HepG2 (cell line): Measurements from ENCODE around the gene HEXD. TPM values are rescaled to one million over a fixed set of nuclear protein-coding genes. Genes with fewer than 3 reads are reported as not detected.

Experiments used
- ARNT2 ChIP-seq: sonication (generic); formaldehyde crosslinking; IDR thresholded peaks from 2 replicates; pipeline ENCODE4 v1.8.0; 2022; ENCODE audit warnings: mild to moderate bottlenecking, low read depth, missing genetic modification reagents, moderate library complexity
- CTCF ChIP-seq: sonication (generic); formaldehyde crosslinking; IDR thresholded peaks from 2 replicates; pipeline ENCODE4 v1.5.0; 2020; ENCODE audit warnings: mild to moderate bottlenecking, missing genetic modification reagents, moderate library complexity
- FOXO4 ChIP-seq: sonication (generic); formaldehyde crosslinking; conservative IDR thresholded peaks from 2 replicates; pipeline ENCODE4 v1.8.1; 2023; ENCODE audit warnings: missing genetic modification reagents
- MED8 ChIP-seq: sonication (generic); formaldehyde crosslinking; IDR thresholded peaks from 2 replicates; pipeline ENCODE4 v1.8.1; 2023; ENCODE audit warnings: mild to moderate bottlenecking, missing genetic modification reagents; ENCODE audit not compliant: insufficient replicate concordance
- PAF1 ChIP-seq: IDR thresholded peaks from 2 replicates; pipeline ENCODE4 v1.6.1; 2016; ENCODE audit warnings: missing genetic modification reagents, missing compliant biosample characterization
- TFDP1 ChIP-seq: IDR thresholded peaks from 2 replicates; pipeline ENCODE4 v1.6.1; 2016; ENCODE audit warnings: missing compliant biosample characterization, missing genetic modification reagents, borderline replicate concordance
- ZBTB49 ChIP-seq: sonication (generic); formaldehyde crosslinking; IDR thresholded peaks from 2 replicates; pipeline ENCODE4 v1.4.0; 2020; ENCODE audit warnings: missing genetic modification reagents, borderline replicate concordance
- ZNF30 ChIP-seq: sonication (generic); formaldehyde crosslinking; IDR thresholded peaks from 2 replicates; pipeline ENCODE4 v1.5.0; 2020; ENCODE audit warnings: mild to moderate bottlenecking, missing genetic modification reagents
- polyA plus RNA-seq, 8 experiments: library from polyadenylated mRNA; depleted of rRNA in 3 of 8; stranded (reverse) in 7 of 8; unstranded in 1 of 8; fragments of >200 nt; fragmentation: Illumina TruSeq in 4 of 8; extraction: Trizol in 4 of 8; gene quantifications; 2 replicates each; pipeline versions ENCODE4 v1.2.1 to v1.2.3, GENCODE V29; 2011 to 2016; ENCODE audit warnings: low read depth in 4 of 8, missing spikeins in 1 of 8, mixed read lengths in 1 of 8; ENCODE audit not compliant: insufficient read depth in 1 of 8
- total RNA-seq, 5 experiments: library from RNA; depleted of rRNA; stranded (reverse); fragments of >200 nt; fragmentation: Illumina TruSeq; extraction: Trizol; gene quantifications; 2 replicates each; pipeline ENCODE4 v1.2.3, GENCODE V29; 2016; ENCODE audit warnings: low read depth in 1 of 5
- TF ChIP-seq, protein P1 (sequence below): sonication (generic); formaldehyde crosslinking; IDR thresholded peaks from 2 replicates; pipeline ENCODE4 v1.8.1; 2022; ENCODE audit warnings: low read depth, mild to moderate bottlenecking, missing genetic modification reagents
- TF ChIP-seq, protein P2 (sequence below): sonication (generic); formaldehyde crosslinking; IDR thresholded peaks from 2 replicates; pipeline ENCODE4 v1.4.0; 2020; ENCODE audit warnings: missing genetic modification reagents

HEXD gene
- total and polyA plus RNA-seq, 2 of the 13 experiments (the other 11 are each of a cell fraction or from before 2014, with no cell fraction given): 22.3 to 41.8 TPM

GRCh38 chr17:82490512-82491195 is 72.5 kb downstream of the HEXD start (continued):
- TF ChIP-seq CTCF (CRISPR knock-in tag) (peak; percentile 44), TFDP1 (CRISPR knock-in tag) (no peak), MED8 (CRISPR knock-in tag) (no peak), ZNF30 (CRISPR knock-in tag) (no peak), ARNT2 (CRISPR knock-in tag) (no peak), FOXO4 (CRISPR knock-in tag) (0 out of 2 replicates have a peak, but pooled peaks have one; percentile 80), PAF1 (CRISPR knock-in tag) (no peak), ZBTB49 (CRISPR knock-in tag) (no peak)
- TF ChIP-seq, protein P1, sequence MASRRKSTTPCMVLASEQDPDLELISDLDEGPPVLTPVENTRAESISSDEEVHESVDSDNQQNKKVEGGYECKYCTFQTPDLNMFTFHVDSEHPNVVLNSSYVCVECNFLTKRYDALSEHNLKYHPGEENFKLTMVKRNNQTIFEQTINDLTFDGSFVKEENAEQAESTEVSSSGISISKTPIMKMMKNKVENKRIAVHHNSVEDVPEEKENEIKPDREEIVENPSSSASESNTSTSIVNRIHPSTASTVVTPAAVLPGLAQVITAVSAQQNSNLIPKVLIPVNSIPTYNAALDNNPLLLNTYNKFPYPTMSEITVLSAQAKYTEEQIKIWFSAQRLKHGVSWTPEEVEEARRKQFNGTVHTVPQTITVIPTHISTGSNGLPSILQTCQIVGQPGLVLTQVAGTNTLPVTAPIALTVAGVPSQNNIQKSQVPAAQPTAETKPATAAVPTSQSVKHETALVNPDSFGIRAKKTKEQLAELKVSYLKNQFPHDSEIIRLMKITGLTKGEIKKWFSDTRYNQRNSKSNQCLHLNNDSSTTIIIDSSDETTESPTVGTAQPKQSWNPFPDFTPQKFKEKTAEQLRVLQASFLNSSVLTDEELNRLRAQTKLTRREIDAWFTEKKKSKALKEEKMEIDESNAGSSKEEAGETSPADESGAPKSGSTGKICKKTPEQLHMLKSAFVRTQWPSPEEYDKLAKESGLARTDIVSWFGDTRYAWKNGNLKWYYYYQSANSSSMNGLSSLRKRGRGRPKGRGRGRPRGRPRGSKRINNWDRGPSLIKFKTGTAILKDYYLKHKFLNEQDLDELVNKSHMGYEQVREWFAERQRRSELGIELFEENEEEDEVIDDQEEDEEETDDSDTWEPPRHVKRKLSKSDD (CRISPR knock-in tag): no peak; the same call in 1 of the 2 replicates
- TF ChIP-seq, protein P2, sequence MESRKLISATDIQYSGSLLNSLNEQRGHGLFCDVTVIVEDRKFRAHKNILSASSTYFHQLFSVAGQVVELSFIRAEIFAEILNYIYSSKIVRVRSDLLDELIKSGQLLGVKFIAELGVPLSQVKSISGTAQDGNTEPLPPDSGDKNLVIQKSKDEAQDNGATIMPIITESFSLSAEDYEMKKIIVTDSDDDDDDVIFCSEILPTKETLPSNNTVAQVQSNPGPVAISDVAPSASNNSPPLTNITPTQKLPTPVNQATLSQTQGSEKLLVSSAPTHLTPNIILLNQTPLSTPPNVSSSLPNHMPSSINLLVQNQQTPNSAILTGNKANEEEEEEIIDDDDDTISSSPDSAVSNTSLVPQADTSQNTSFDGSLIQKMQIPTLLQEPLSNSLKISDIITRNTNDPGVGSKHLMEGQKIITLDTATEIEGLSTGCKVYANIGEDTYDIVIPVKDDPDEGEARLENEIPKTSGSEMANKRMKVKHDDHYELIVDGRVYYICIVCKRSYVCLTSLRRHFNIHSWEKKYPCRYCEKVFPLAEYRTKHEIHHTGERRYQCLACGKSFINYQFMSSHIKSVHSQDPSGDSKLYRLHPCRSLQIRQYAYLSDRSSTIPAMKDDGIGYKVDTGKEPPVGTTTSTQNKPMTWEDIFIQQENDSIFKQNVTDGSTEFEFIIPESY (CRISPR knock-in tag): peak; percentile 61
